Ishikawa (cell line): ENCODE measurements around the gene CAMK1D.

ENCODE experiments used
- EP300 ChIP-seq: IDR thresholded peaks from 2 replicates; pipeline ENCODE4 v1.6.1; 2012; ENCODE audit warnings: borderline replicate concordance
- FOXM1 ChIP-seq: IDR thresholded peaks from 2 replicates; pipeline ENCODE4 v1.6.1; 2012; ENCODE audit warnings: low read depth, borderline replicate concordance
- TAF1 ChIP-seq: IDR thresholded peaks from 2 replicates; pipeline ENCODE4 v1.6.1; 2012; ENCODE audit warnings: low read depth, mild to moderate bottlenecking
- TEAD4 ChIP-seq: IDR thresholded peaks from 2 replicates; pipeline ENCODE4 v1.6.1; 2012
- YY1 ChIP-seq: IDR thresholded peaks from 2 replicates; pipeline ENCODE4 v1.6.1; 2012; ENCODE audit warnings: low read depth

- TF ChIP-seq EP300 (no peak), FOXM1 (no peak), TAF1 (no peak), TEAD4 (no peak), YY1 (no peak)
Observed at GRCh38 chr10:12642036-12642435, 292.7 kb downstream of the CAMK1D start.
